Measurements from ENCODE around the gene AFAP1. TPM values are rescaled to one million over a fixed set of nuclear protein-coding genes. Genes with fewer than 3 reads are reported as not detected.

AFAP1 gene
- total RNA-seq, 2 donors from 2014 or later = 32.1 to 40.1 TPM

DNA sequence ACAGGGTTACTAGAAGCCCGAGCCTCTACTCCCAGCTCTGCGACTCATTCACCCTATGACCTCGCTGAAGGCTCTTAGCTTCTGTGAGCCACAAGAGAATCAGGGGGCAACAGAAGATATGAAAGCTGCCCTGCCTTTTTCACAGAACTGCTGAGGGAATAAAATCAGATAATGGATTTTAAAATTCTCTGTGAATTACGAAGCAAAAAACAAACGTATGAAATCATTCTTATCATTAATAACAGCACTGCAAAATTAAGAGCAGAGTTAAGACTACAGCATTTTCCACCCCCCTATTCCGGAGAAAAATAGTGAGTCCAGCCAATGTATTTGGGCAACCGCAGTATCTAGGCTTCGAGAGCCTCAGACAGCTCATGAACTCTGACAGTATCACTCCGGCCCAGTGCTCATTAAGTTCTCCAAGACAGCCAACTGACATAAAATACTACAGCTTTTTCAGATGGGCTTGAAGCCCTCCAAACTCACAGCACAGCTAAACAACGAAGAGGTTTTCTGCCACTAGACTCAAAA, 33.4 kb downstream of the AFAP1 start:
- H3K4me1 ChIP-seq (ENCODE audit: control insufficient read depth in 1 of 2, low read depth in 2 of 2) = peaks cover 50 to 91% of the 10 kb centered on the region in 2 donors
- H3K36me3 ChIP-seq = no peaks in the 10 kb centered on the region
- ATAC-seq (ENCODE audit: insufficient number of reproducible peaks, low FRiP score, low read depth) = no peak
- H3K9me3 ChIP-seq = no peaks in the 10 kb centered on the region
- H3K27ac ChIP-seq = peak overlapping the region; percentile 83 to 86
- TF ChIP-seq, protein P1, sequence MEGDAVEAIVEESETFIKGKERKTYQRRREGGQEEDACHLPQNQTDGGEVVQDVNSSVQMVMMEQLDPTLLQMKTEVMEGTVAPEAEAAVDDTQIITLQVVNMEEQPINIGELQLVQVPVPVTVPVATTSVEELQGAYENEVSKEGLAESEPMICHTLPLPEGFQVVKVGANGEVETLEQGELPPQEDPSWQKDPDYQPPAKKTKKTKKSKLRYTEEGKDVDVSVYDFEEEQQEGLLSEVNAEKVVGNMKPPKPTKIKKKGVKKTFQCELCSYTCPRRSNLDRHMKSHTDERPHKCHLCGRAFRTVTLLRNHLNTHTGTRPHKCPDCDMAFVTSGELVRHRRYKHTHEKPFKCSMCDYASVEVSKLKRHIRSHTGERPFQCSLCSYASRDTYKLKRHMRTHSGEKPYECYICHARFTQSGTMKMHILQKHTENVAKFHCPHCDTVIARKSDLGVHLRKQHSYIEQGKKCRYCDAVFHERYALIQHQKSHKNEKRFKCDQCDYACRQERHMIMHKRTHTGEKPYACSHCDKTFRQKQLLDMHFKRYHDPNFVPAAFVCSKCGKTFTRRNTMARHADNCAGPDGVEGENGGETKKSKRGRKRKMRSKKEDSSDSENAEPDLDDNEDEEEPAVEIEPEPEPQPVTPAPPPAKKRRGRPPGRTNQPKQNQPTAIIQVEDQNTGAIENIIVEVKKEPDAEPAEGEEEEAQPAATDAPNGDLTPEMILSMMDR (IDR thresholded peaks at IDR 0.05) = no peak
- DNase-seq (ENCODE audit: low spot score) = no peak
- H3K4me3 ChIP-seq = peak overlapping the region; percentile 25
- no peaks in the 10 kb centered on the region for H3K27me3 ChIP-seq (replicated peaks; ENCODE audit: insufficient read depth)

DNA sequence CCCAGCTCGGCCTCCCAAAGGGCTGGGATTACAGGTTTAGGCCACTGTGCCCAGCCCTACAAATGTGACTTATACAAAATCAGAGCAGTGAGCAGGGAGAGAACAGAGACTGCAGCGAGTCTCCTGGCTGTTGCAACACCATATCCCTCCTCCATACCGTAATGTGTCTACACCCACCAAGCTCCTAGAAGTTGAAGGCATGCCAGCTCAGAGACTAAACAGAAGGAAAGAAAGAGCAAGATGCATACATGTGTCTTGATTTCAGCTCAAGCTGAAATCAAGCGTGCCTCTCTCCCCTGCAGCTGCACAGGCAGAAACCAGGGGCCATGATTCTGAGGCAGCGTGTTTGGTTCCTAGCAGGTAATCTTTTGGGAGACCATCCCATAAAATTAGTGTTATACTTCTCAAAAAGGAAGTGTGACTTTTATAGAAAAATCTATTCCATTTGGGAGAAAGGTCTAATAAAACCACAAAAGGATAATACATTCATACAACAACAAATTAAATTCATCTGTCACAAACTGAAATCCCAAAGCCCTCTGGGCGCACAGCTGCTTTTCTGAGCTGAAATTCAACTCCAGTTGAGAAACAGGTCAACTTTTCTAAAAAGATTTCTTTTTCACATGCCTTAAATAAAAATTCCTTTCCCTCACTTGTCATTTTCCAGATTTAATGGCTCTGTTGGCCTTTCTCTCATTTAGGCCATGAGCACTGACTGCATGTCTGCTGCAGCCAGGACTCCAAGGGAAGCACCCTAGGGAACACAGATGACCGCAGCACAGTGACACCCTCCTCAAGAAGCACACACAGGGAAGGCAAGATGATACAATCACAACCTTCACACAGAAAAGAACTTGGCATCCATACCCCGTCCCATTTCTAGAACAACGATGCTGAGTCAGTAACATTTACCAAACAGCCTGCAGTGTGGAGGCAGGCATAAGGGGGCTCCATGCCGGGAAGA, 34.4 kb downstream of the AFAP1 start:
- Histone ChIP-seq H3K27ac (peak overlapping the region; percentile 83 to 86), H3K27me3 (replicated peaks; ENCODE audit: insufficient read depth) (no peaks in the 10 kb centered on the region), H3K4me3 (peak overlapping the region; percentile 25), H3K4me1 (ENCODE audit: control insufficient read depth in 1 of 2, low read depth in 2 of 2) (peaks cover 43 to 91% of the 10 kb centered on the region in 2 donors), H3K36me3 (no peaks in the 10 kb centered on the region), H3K9me3 (no peaks in the 10 kb centered on the region)
- TF ChIP-seq, protein P1 (IDR thresholded peaks at IDR 0.05) = no peak
- no peak for ATAC-seq (ENCODE audit: insufficient number of reproducible peaks, low FRiP score, low read depth)
- DNase-seq (ENCODE audit: low spot score) = no peak

DNA sequence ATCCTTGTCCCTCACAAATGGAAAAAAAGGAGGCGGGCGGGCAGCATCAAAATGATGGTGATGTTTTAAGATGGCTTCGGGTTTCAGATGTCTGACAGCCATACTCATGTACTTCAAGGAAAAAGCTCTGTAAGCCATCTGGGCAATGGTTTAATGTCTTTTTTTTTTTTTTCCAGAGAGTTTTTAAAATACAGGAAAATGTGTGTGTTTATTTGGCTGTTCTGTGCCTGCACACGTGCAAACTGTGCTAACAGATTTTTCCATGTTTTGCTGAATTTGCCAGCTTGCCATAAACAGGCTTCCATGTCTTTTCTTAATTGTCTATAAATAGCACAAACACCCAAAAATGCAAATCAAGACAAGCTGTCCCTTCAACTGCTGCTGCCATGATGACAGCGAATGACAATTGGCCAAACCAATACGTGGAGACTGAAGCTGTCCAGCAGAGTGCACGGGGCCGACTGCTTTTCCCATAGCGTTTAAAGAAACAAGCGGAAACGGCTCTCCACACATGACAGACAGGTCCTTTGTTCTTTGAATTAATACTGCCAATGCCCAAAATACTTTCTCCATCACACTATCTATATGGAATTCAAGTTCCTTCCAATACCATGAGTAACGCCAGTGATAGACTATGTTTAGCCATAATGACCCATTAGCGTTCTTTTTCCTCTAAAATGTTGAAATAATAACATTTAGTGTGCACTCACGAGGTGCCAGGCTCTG, 35.7 kb downstream of the AFAP1 start:
- H3K9me3 ChIP-seq = no peaks in the 10 kb centered on the region
- no peak for ATAC-seq (ENCODE audit: insufficient number of reproducible peaks, low FRiP score, low read depth)
- DNase-seq (ENCODE audit: low spot score) = no peak
- peaks cover 34 to 90% of the 10 kb centered on the region in 2 donors for H3K4me1 ChIP-seq (ENCODE audit: control insufficient read depth in 1 of 2, low read depth in 2 of 2)
- H3K36me3 ChIP-seq = no peaks in the 10 kb centered on the region
- peak overlapping the region; percentile 34 for H3K4me3 ChIP-seq
- TF ChIP-seq, protein P1 (IDR thresholded peaks at IDR 0.05) = no peak
- H3K27ac ChIP-seq = peak overlapping the region; percentile 83 to 86
- H3K27me3 ChIP-seq (replicated peaks; ENCODE audit: insufficient read depth) = no peaks in the 10 kb centered on the region

DNA sequence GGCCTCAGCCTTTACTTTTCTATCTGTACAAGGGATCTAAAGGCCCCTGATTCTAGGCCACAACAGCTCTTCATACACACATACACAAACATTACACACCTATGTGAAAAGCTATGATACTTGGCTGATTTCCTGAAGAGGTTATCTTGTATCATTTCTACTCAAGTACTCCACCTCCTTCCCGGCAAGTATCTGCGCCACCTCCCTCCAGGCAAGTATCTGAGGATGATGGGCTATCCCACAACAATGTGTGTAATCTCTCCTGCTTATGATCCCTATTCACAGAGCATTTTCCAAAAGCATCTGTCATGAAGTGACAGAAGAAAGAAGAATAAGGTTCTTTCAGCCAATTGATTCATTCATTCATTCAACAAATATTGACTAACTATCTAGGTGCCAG, 36.8 kb downstream of the AFAP1 start:
- H3K4me1 ChIP-seq (ENCODE audit: control insufficient read depth in 1 of 2, low read depth in 2 of 2) = peaks cover 34 to 93% of the 10 kb centered on the region in 2 donors
- ATAC-seq (ENCODE audit: insufficient number of reproducible peaks, low FRiP score, low read depth) (no peak), DNase-seq (ENCODE audit: low spot score) (no peak)
- peak overlapping the region; percentile 83 to 86 for H3K27ac ChIP-seq
- no peaks in the 10 kb centered on the region for H3K36me3 ChIP-seq
- H3K9me3 ChIP-seq = no peaks in the 10 kb centered on the region
- no peaks in the 10 kb centered on the region for H3K27me3 ChIP-seq (replicated peaks; ENCODE audit: insufficient read depth)
- TF ChIP-seq, protein P1 (IDR thresholded peaks at IDR 0.05) = no peak
- H3K4me3 ChIP-seq = no peak overlapping the region

DNA sequence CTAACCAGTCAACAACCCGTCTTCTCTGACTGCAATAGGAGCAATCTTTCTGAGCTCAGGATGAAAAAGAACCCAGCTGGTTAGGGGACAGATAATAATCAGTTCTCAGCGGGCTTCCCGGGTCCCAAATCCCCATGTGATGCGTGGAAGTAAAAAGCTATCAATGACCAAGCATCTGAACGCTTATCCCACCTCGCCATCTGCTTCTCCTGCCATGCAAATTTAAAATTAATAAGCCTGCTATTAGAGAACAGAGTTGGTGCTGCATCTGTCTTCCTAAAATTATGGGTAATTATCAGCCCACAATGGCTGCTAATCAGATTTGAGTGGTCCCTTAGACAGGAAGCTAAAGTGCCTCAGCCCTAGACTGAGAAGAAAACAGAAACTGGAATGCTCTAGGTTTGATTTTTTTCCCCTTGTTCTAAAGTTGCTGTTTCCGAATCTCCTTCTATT, 37.5 kb downstream of the AFAP1 start:
- H3K27ac ChIP-seq = peak overlapping the region; percentile 83 to 86
- H3K9me3 ChIP-seq = no peaks in the 10 kb centered on the region
- ATAC-seq (ENCODE audit: insufficient number of reproducible peaks, low FRiP score, low read depth) = no peak
- TF ChIP-seq, protein P1 (IDR thresholded peaks at IDR 0.05) = no peak
- H3K4me3 ChIP-seq = peak overlapping the region; percentile 14
- no peak for DNase-seq (ENCODE audit: low spot score)
- H3K4me1 ChIP-seq (ENCODE audit: control insufficient read depth in 1 of 2, low read depth in 2 of 2) = peaks cover 34 to 92% of the 10 kb centered on the region in 2 donors
- no peaks in the 10 kb centered on the region for H3K36me3 ChIP-seq
- no peaks in the 10 kb centered on the region for H3K27me3 ChIP-seq (replicated peaks; ENCODE audit: insufficient read depth)

Measured in thoracic aorta (tissue), 2 donors.